Activated naive CD4-positive, alpha-beta T cell treated with anti-CD3 and anti-CD28 coated beads, Interleukin-2, amount 10 ng/mL, durations not matched to agents 7 days and 5 days (primary cell): ENCODE results near the gene ANGPT4.

Source experiments
- CTCF ChIA-PET: fragments of 350-600 bp; sonication (Branson Sonifier 250); formaldehyde crosslinking; loops from one replicate; lab custom pipeline; 2021; ENCODE audit warnings: antibody characterized with exemption; lab: Charles Lee
- DNase-seq: peaks from one replicate; pipeline ENCODE4 v3.0.0-alpha.2; 2020
- H3K27ac Mint-ChIP-seq: one replicate; pipeline ENCODE4 v1.8.0; 2021; ENCODE audit warnings: mild to moderate bottlenecking, moderate library complexity, mixed read lengths
- H3K27me3 Mint-ChIP-seq: one replicate; pipeline ENCODE4 v1.8.0; 2021; ENCODE audit warnings: mild to moderate bottlenecking, mixed read lengths
- H3K36me3 Mint-ChIP-seq: one replicate; pipeline ENCODE4 v1.8.0; 2021; ENCODE audit warnings: mixed read lengths
- H3K4me1 Mint-ChIP-seq: one replicate; pipeline ENCODE4 v1.8.0; 2021; ENCODE audit warnings: mixed read lengths
- H3K4me3 Mint-ChIP-seq: one replicate; pipeline ENCODE4 v1.8.0; 2021; ENCODE audit warnings: mild to moderate bottlenecking, moderate library complexity, mixed read lengths
- H3K9me3 Mint-ChIP-seq: one replicate; pipeline ENCODE4 v1.8.0; 2021; ENCODE audit warnings: mixed read lengths

ANGPT4 gene

GRCh38 chr20:846894-847278, 69.2 kb downstream of the ANGPT4 start:
- peaks cover 79% of the 10 kb centered on the region for H3K4me1 Mint-ChIP-seq
- no peaks in the 10 kb centered on the region for H3K27me3 Mint-ChIP-seq
- H3K36me3 Mint-ChIP-seq: peaks cover 54% of the 10 kb centered on the region
- peak overlapping the region; percentile 96 for H3K27ac Mint-ChIP-seq
- peak overlapping the region; percentile 97 for H3K4me3 Mint-ChIP-seq
- peaks cover 8% of the 10 kb centered on the region for H3K9me3 Mint-ChIP-seq
- DNase-seq: peak; percentile 84
- CTCF ChIA-PET: no interaction called here

GRCh38 chr20:845941-846893, 69.9 kb downstream of the ANGPT4 start:
- peak overlapping the region; percentile 96 for H3K27ac Mint-ChIP-seq
- peaks cover 49% of the 10 kb centered on the region for H3K36me3 Mint-ChIP-seq
- peak; percentile 45 for DNase-seq
- no peaks in the 10 kb centered on the region for H3K27me3 Mint-ChIP-seq
- peak overlapping the region; percentile 97 for H3K4me3 Mint-ChIP-seq
- CTCF ChIA-PET: no interaction called here
- H3K9me3 Mint-ChIP-seq: peaks cover 8% of the 10 kb centered on the region
- H3K4me1 Mint-ChIP-seq: peaks cover 75% of the 10 kb centered on the region

DNA sequence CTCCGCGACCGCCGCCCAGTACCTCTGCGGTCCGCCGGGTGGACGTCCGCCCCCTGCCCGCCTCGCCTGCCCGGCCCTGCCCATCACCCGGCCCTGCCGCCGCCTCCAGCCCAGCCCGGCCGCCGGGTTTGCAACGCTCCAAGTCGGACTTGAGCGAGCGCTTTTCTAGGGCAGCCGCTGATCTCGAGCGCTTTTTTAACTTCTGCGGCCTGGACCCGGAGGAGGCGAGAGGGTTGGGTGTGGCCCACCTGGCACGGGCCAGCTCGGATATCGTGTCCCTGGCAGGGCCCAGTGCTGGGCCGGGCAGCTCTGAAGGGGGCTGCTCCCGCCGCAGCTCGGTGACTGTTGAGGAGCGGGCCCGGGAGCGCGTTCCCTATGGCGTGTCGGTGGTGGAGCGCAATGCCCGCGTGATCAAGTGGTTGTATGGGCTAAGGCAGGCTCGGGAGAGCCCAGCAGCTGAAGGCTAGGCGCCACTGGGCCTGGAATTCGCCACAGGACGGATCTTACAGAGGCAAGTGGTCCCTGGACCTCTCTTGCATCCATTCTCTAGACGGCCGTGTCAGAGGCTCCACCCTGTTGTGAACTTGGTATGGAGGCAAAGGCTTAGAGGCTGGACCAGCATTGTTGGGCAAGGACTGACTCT, 70.8 kb downstream of the ANGPT4 start:
- H3K4me3 Mint-ChIP-seq: peak overlapping the region; percentile 97
- CTCF ChIA-PET: no interaction called here
- H3K27ac Mint-ChIP-seq: peak overlapping the region; percentile 96
- peaks cover 73% of the 10 kb centered on the region for H3K4me1 Mint-ChIP-seq
- peaks cover 1% of the 10 kb centered on the region for H3K9me3 Mint-ChIP-seq
- DNase-seq: peak; percentile 37
- H3K36me3 Mint-ChIP-seq: peaks cover 46% of the 10 kb centered on the region
- no peaks in the 10 kb centered on the region for H3K27me3 Mint-ChIP-seq

- no peaks in the 10 kb centered on the region for H3K9me3 Mint-ChIP-seq
- peaks cover 70% of the 10 kb centered on the region for H3K4me1 Mint-ChIP-seq
- H3K27ac Mint-ChIP-seq: peak overlapping the region; percentile 77
- H3K36me3 Mint-ChIP-seq: peaks cover 45% of the 10 kb centered on the region
- peak; percentile 96 for DNase-seq
- H3K27me3 Mint-ChIP-seq: no peaks in the 10 kb centered on the region
- peak overlapping the region; percentile 97 for H3K4me3 Mint-ChIP-seq
- CTCF ChIA-PET: interaction anchor here (1.4 to 2.1 kb wide), 2 partner anchors 12 to 40 kb away, joined by 3 to 13 read pairs; partner anchors contain the start of gene FAM110A
Measured at GRCh38 chr20:844473-845225, 71.5 kb downstream of the ANGPT4 start.

GRCh38 chr20:843912-844311, 72.2 kb downstream of the ANGPT4 start:
- CTCF ChIA-PET: interaction anchor here (1.4 to 2.1 kb wide), 2 partner anchors 11 to 41 kb away, joined by 3 to 13 read pairs; partner anchors contain the start of gene FAM110A

GRCh38 chr20:842547-842940, 73.6 kb downstream of the ANGPT4 start:
- no peak overlapping the region for H3K4me3 Mint-ChIP-seq
- no peaks in the 10 kb centered on the region for H3K27me3 Mint-ChIP-seq
- CTCF ChIA-PET: interaction anchor here (2.1 kb wide), 1 partner anchor 9 kb away, joined by 13 read pairs; the partner anchor contains the start of gene FAM110A
- peaks cover 65% of the 10 kb centered on the region for H3K4me1 Mint-ChIP-seq
- no peak for DNase-seq
- H3K36me3 Mint-ChIP-seq: peaks cover 46% of the 10 kb centered on the region
- no peaks in the 10 kb centered on the region for H3K9me3 Mint-ChIP-seq
- no peak overlapping the region for H3K27ac Mint-ChIP-seq

More at GRCh38 chr20:843912-844311, 72.2 kb downstream of the ANGPT4 start:
- no peak overlapping the region for H3K4me3 Mint-ChIP-seq
- H3K9me3 Mint-ChIP-seq: no peaks in the 10 kb centered on the region
- H3K4me1 Mint-ChIP-seq: peaks cover 72% of the 10 kb centered on the region
- no peaks in the 10 kb centered on the region for H3K27me3 Mint-ChIP-seq
- no peak for DNase-seq
- peaks cover 50% of the 10 kb centered on the region for H3K36me3 Mint-ChIP-seq
- H3K27ac Mint-ChIP-seq: peak overlapping the region; percentile 77

DNA sequence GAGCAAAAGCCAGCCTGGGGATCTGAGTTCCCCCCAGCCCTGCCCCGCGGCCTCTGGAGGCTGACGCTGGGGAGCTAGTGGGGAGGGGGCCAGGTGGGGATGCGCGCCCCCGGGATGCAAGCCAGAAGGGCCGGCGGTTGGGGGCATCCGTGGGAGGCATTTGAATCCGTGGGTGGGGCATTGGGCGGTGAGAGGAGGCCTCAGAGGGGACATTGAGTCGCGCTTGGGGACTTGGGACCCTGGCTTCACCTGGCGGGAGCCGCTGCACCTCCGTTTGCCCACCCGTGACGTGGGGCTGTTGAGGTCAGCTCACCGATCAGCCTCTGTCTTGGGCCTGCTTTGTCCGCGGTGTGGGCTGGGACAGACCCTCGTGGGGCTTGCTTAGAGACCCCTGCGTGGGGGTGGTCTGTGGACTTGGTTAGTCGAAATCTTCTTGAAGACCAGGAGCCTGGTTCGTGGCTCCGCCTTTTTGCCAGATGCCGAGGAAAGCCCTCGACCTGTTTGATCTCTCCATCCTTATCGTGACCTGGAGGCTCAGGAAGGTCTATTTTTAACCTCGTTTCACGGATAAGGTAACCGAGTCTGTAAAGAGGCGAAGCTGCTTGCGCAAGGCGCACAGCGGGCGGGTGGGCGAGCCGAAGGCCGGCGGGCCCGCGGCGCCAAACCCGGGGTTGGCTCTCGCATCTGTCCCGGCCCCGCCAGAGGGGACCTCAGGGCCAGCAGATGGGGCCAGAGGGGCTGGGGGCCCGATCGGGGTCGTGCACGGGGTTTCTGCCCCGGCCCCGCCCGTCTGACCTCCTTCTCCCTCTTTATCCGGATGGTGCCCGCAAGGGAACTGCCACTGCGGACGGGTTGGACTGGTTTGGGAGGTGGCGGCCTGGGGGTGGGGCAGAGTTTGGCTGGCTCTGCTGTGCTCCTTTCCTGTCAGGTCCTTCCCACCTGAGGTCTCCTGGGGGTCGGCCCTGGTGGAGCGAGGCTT, 74.3 kb downstream of the ANGPT4 start:
- CTCF ChIA-PET: no interaction called here

DNA sequence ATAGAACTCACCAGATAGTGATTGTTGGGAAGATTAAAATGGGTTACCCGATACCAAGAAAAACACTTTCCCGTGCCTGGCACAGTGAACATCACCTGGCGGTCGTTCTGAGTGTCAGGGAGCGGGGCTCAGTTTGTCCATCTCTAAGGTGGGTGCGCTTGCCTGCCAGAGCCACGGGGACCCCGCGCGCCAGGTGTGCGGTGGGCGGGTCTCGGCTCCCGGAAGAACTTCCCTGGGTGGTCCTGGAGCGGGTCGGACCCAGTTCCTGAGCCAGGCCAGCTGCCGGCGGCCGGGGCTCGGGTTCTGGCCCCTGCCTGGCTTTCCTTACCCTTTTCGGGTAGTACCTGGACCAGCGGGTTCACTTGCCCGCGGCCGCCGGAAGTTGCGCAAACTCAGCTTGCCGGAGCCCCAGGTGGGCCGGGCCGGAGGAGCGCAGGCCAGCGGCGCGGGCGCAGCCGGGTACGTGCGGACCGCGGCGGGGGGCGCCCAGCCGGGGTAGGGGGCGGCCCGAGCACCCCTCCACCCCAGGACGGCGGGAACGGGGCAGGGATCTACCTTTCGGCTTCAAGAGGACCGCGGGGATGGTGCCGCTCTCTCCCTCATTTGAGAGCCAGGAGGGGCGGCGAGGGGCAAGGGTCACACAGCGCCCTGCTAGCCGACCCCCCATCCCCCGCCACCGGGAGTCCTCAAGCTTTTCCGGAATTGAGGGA, 75.1 kb downstream of the ANGPT4 start:
- peaks cover 63% of the 10 kb centered on the region for H3K4me1 Mint-ChIP-seq
- no peaks in the 10 kb centered on the region for H3K27me3 Mint-ChIP-seq
- no peak overlapping the region for H3K27ac Mint-ChIP-seq
- H3K36me3 Mint-ChIP-seq: peaks cover 37% of the 10 kb centered on the region
- peak overlapping the region; percentile 65 for H3K4me3 Mint-ChIP-seq
- H3K9me3 Mint-ChIP-seq: no peaks in the 10 kb centered on the region
- CTCF ChIA-PET: no interaction called here
- peak; percentile 56 for DNase-seq

More for the DNA sequence above, 74.3 kb downstream of the ANGPT4 start:
- Mint-ChIP-seq H3K27me3 (no peaks in the 10 kb centered on the region), H3K9me3 (no peaks in the 10 kb centered on the region), H3K27ac (no peak overlapping the region), H3K36me3 (peaks cover 44% of the 10 kb centered on the region), H3K4me3 (peak overlapping the region; percentile 65), H3K4me1 (peaks cover 64% of the 10 kb centered on the region)
- DNase-seq: no peak

DNA sequence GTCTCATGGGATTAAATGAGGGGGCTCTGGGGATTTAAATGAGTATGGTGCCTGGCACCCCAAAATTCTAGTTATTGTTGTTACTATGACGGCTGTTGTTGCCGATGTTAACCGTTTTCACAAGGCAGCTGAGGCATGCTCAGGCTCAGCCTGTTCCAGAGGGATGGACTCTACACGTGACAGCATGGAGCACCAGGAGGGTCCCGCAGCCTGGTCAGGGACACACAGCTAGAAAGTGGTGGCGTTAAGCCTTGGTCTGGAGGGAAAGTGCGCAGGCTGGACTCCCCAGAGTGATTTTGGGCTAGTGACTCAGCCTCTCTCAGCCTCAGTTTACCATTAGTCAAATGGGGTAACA, 75.7 kb downstream of the ANGPT4 start:
- H3K4me1 Mint-ChIP-seq: peaks cover 66% of the 10 kb centered on the region
- no peak for DNase-seq
- H3K4me3 Mint-ChIP-seq: peak overlapping the region; percentile 58
- H3K27me3 Mint-ChIP-seq: no peaks in the 10 kb centered on the region
- CTCF ChIA-PET: no interaction called here
- H3K9me3 Mint-ChIP-seq: no peaks in the 10 kb centered on the region
- no peak overlapping the region for H3K27ac Mint-ChIP-seq
- peaks cover 32% of the 10 kb centered on the region for H3K36me3 Mint-ChIP-seq

DNA sequence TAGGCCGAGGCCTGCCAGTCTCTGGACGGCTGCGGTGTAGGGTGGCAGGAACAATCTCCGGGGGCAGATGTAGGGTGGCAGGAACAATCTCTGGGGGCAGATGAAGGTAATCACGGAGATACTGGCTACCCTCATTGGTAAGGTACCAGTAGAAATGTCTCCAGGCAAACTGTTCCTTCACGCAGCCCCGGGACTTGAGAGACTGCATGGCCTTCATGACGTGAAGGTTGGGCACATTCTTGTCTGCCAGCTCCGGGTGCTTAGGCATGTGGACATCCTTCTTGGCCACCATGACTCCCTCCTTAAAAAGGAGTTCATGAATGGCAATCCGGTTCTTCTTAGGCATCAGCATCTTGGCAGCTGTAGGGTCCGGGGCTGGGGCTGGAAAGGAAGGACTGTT, 76.5 kb downstream of the ANGPT4 start:
- peaks cover 73% of the 10 kb centered on the region for H3K4me1 Mint-ChIP-seq
- CTCF ChIA-PET: no interaction called here
- no peaks in the 10 kb centered on the region for H3K27me3 Mint-ChIP-seq
- H3K9me3 Mint-ChIP-seq: no peaks in the 10 kb centered on the region
- peak overlapping the region; percentile 28 for H3K4me3 Mint-ChIP-seq
- DNase-seq: no peak
- no peak overlapping the region for H3K27ac Mint-ChIP-seq
- peaks cover 31% of the 10 kb centered on the region for H3K36me3 Mint-ChIP-seq

DNA sequence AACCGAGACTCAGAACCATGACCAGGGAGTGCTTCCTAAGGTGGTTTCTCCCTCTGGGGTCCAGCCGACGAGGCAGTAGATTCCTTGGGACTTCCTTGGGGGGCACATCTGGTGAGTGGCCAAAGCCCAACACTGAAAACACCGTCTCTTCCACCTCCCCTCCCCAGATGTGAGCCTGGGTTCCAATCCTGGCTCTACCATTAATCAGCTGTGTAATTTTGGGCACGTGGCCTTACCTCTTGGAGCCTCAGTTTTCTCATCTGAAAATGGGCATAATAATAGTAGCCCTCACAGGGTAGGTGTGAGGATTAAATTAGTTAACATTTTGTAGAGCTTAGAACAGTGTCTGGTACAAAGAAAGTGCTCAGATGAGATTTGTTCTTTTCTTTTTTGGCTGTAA, 77.1 kb downstream of the ANGPT4 start:
- no peak for DNase-seq
- no peaks in the 10 kb centered on the region for H3K27me3 Mint-ChIP-seq
- no peaks in the 10 kb centered on the region for H3K9me3 Mint-ChIP-seq
- H3K4me3 Mint-ChIP-seq: no peak overlapping the region
- CTCF ChIA-PET: no interaction called here
- H3K36me3 Mint-ChIP-seq: peaks cover 30% of the 10 kb centered on the region
- H3K4me1 Mint-ChIP-seq: peaks cover 73% of the 10 kb centered on the region
- H3K27ac Mint-ChIP-seq: no peak overlapping the region

- H3K4me1 Mint-ChIP-seq: peaks cover 60% of the 10 kb centered on the region
- CTCF ChIA-PET: interaction anchor here (1.4 kb wide), 1 partner anchor 120 kb away, joined by 6 read pairs; no protein-coding TSS in a partner anchor
- DNase-seq: no peak
- no peak overlapping the region for H3K27ac Mint-ChIP-seq
- no peaks in the 10 kb centered on the region for H3K9me3 Mint-ChIP-seq
- peaks cover 26% of the 10 kb centered on the region for H3K36me3 Mint-ChIP-seq
- peak overlapping the region; percentile 26 for H3K4me3 Mint-ChIP-seq
- no peaks in the 10 kb centered on the region for H3K27me3 Mint-ChIP-seq
Measured at GRCh38 chr20:836190-836589, 79.9 kb downstream of the ANGPT4 start.
